ENCODE measurements around the gene MSH2. TPM values are rescaled to one million over a fixed set of nuclear protein-coding genes. Genes with fewer than 3 reads are reported as not detected.

The MSH2 gene
- polyA plus RNA-seq, 1 donor from 2014 or later: 18.5 TPM

GRCh38 chr2:47519147-47519537 lies 116.2 kb downstream of the MSH2 start:
- no peaks in the 10 kb centered on the region for H3K9me3 Mint-ChIP-seq
- no peaks in the 10 kb centered on the region for H3K27me3 Mint-ChIP-seq
- peaks cover 3% of the 10 kb centered on the region for H3K36me3 Mint-ChIP-seq
- no peak overlapping the region for H3K27ac Mint-ChIP-seq
- H3K4me3 Mint-ChIP-seq: peak overlapping the region in 3 of 4 donors; percentile 27 to 73 (median 43)
- H3K4me1 Mint-ChIP-seq: peaks cover 0 to 10% (median 8%) of the 10 kb centered on the region in 3 donors

GRCh38 chr2:47519604-47520301 lies 116.8 kb downstream of the MSH2 start:
- peak overlapping the region; percentile 13 to 97 (median 84) for H3K4me3 Mint-ChIP-seq
- no peaks in the 10 kb centered on the region for H3K27me3 Mint-ChIP-seq
- peaks cover 0 to 10% (median 8%) of the 10 kb centered on the region in 3 donors for H3K4me1 Mint-ChIP-seq
- peak overlapping the region in 2 of 3 donors; percentile 12 to 39 for H3K27ac Mint-ChIP-seq
- H3K36me3 Mint-ChIP-seq: peaks cover 3% of the 10 kb centered on the region
- H3K9me3 Mint-ChIP-seq: no peaks in the 10 kb centered on the region

- Mint-ChIP-seq H3K9me3 (no peaks in the 10 kb centered on the region), H3K27me3 (no peaks in the 10 kb centered on the region), H3K4me1 (peaks cover 0 to 10% (median 8%) of the 10 kb centered on the region in 3 donors), H3K36me3 (peaks cover 3% of the 10 kb centered on the region), H3K27ac (peak overlapping the region in 2 of 3 donors; percentile 12 to 39), H3K4me3 (peak overlapping the region; percentile 73 to 97 (median 92))
Measured at GRCh38 chr2:47520302-47520630, 117.3 kb downstream of the MSH2 start.

GRCh38 chr2:47520825-47521665 lies 118.1 kb downstream of the MSH2 start:
- peak overlapping the region; percentile 6 to 93 (median 78) for H3K27ac Mint-ChIP-seq
- peak overlapping the region; percentile 73 to 97 (median 92) for H3K4me3 Mint-ChIP-seq
- no peaks in the 10 kb centered on the region for H3K27me3 Mint-ChIP-seq
- H3K4me1 Mint-ChIP-seq: peaks cover 0 to 10% (median 8%) of the 10 kb centered on the region in 3 donors
- no peaks in the 10 kb centered on the region for H3K9me3 Mint-ChIP-seq
- peaks cover 1% of the 10 kb centered on the region for H3K36me3 Mint-ChIP-seq

- H3K27me3 Mint-ChIP-seq: no peaks in the 10 kb centered on the region
- peaks cover 0 to 10% (median 8%) of the 10 kb centered on the region in 3 donors for H3K4me1 Mint-ChIP-seq
- H3K9me3 Mint-ChIP-seq: no peaks in the 10 kb centered on the region
- H3K4me3 Mint-ChIP-seq: peak overlapping the region; percentile 73 to 97 (median 92)
- H3K36me3 Mint-ChIP-seq: peaks cover 1% of the 10 kb centered on the region
- peak overlapping the region; percentile 18 to 93 (median 78) for H3K27ac Mint-ChIP-seq
Measured at GRCh38 chr2:47521666-47522285, 118.8 kb downstream of the MSH2 start.

- Mint-ChIP-seq H3K4me1 (peaks cover 0 to 6% (median 6%) of the 10 kb centered on the region in 3 donors), H3K36me3 (peaks cover 1% of the 10 kb centered on the region), H3K9me3 (no peaks in the 10 kb centered on the region), H3K4me3 (peak overlapping the region in 1 of 4 donors; percentile 55), H3K27me3 (no peaks in the 10 kb centered on the region), H3K27ac (no peak overlapping the region)
Measured at GRCh38 chr2:47525167-47525566, 122.2 kb downstream of the MSH2 start.

- Mint-ChIP-seq H3K4me3 (no peak overlapping the region), H3K9me3 (no peaks in the 10 kb centered on the region), H3K36me3 (peaks cover 1% of the 10 kb centered on the region), H3K27me3 (no peaks in the 10 kb centered on the region), H3K4me1 (no peaks in the 10 kb centered on the region), H3K27ac (no peak overlapping the region)
Measured at GRCh38 chr2:47528455-47528854, 125.5 kb downstream of the MSH2 start.

- no peak overlapping the region for H3K4me3 Mint-ChIP-seq
- no peak overlapping the region for H3K27ac Mint-ChIP-seq
- no peaks in the 10 kb centered on the region for H3K4me1 Mint-ChIP-seq
- H3K27me3 Mint-ChIP-seq: no peaks in the 10 kb centered on the region
- H3K36me3 Mint-ChIP-seq: peaks cover 1% of the 10 kb centered on the region
- no peaks in the 10 kb centered on the region for H3K9me3 Mint-ChIP-seq
Measured at GRCh38 chr2:47528874-47529273, 125.9 kb downstream of the MSH2 start.

- Mint-ChIP-seq H3K27ac (no peak overlapping the region), H3K4me3 (no peak overlapping the region), H3K27me3 (no peaks in the 10 kb centered on the region), H3K4me1 (no peaks in the 10 kb centered on the region), H3K9me3 (no peaks in the 10 kb centered on the region), H3K36me3 (peaks cover 1% of the 10 kb centered on the region)
Measured at GRCh38 chr2:47530105-47530760, 127.3 kb downstream of the MSH2 start.

- no peaks in the 10 kb centered on the region for H3K27me3 Mint-ChIP-seq
- H3K36me3 Mint-ChIP-seq: peaks cover 1% of the 10 kb centered on the region
- no peak overlapping the region for H3K27ac Mint-ChIP-seq
- peaks cover 0 to 2% (median 0%) of the 10 kb centered on the region in 3 donors for H3K4me1 Mint-ChIP-seq
- no peaks in the 10 kb centered on the region for H3K9me3 Mint-ChIP-seq
- no peak overlapping the region for H3K4me3 Mint-ChIP-seq
Measured at GRCh38 chr2:47531378-47532042, 128.6 kb downstream of the MSH2 start.

Other genes with a start within 250 kb of the MSH2 start
- gene STPG4, start 247.8 kb upstream of the MSH2 start, polyA plus RNA-seq: not detected
- 939 TPM for gene CALM2, start 226.6 kb upstream of the MSH2 start, polyA plus RNA-seq
- not detected for gene EPCAM, start 33.8 kb upstream of the MSH2 start, polyA plus RNA-seq
- gene KCNK12, start 167.8 kb downstream of the MSH2 start, polyA plus RNA-seq: 0.20 TPM

Measured in IgD-negative memory B cell (primary cell).